ENCODE measurements around the gene PLPPR3.

DNA sequence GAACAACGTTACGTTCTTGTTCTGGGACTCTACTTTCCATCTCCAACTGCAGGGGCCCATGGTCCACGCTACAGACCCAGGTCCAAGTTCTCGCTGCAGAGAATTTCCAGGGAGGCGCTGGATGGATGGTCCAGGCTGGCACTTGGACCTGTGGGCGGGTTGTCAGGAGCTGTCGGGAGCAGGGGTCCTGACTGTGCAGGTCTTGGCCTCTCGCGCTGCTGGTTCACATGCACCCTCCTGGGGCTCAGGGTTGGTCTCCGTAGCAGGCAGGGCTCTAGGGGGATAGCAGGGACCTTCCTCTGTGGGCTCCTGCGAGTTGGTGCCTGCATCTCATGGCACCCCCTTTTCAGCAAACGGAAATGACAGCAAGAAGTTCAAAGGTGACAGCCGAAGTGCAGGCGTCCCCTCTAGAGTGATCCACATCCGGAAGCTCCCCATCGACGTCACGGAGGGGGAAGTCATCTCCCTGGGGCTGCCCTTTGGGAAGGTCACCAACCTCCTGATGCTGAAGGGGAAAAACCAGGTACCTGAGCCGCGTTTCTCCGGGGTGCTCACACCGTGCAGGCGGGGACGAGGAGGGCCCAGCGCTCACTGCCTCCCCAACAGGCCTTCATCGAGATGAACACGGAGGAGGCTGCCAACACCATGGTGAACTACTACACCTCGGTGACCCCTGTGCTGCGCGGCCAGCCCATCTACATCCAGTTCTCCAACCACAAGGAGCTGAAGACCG is 17.9 kb downstream of the PLPPR3 start:
- TF ChIP-seq, protein P1, sequence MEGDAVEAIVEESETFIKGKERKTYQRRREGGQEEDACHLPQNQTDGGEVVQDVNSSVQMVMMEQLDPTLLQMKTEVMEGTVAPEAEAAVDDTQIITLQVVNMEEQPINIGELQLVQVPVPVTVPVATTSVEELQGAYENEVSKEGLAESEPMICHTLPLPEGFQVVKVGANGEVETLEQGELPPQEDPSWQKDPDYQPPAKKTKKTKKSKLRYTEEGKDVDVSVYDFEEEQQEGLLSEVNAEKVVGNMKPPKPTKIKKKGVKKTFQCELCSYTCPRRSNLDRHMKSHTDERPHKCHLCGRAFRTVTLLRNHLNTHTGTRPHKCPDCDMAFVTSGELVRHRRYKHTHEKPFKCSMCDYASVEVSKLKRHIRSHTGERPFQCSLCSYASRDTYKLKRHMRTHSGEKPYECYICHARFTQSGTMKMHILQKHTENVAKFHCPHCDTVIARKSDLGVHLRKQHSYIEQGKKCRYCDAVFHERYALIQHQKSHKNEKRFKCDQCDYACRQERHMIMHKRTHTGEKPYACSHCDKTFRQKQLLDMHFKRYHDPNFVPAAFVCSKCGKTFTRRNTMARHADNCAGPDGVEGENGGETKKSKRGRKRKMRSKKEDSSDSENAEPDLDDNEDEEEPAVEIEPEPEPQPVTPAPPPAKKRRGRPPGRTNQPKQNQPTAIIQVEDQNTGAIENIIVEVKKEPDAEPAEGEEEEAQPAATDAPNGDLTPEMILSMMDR (IDR thresholded peaks at IDR 0.05) = no peak
- TF ChIP-seq, protein P2, sequence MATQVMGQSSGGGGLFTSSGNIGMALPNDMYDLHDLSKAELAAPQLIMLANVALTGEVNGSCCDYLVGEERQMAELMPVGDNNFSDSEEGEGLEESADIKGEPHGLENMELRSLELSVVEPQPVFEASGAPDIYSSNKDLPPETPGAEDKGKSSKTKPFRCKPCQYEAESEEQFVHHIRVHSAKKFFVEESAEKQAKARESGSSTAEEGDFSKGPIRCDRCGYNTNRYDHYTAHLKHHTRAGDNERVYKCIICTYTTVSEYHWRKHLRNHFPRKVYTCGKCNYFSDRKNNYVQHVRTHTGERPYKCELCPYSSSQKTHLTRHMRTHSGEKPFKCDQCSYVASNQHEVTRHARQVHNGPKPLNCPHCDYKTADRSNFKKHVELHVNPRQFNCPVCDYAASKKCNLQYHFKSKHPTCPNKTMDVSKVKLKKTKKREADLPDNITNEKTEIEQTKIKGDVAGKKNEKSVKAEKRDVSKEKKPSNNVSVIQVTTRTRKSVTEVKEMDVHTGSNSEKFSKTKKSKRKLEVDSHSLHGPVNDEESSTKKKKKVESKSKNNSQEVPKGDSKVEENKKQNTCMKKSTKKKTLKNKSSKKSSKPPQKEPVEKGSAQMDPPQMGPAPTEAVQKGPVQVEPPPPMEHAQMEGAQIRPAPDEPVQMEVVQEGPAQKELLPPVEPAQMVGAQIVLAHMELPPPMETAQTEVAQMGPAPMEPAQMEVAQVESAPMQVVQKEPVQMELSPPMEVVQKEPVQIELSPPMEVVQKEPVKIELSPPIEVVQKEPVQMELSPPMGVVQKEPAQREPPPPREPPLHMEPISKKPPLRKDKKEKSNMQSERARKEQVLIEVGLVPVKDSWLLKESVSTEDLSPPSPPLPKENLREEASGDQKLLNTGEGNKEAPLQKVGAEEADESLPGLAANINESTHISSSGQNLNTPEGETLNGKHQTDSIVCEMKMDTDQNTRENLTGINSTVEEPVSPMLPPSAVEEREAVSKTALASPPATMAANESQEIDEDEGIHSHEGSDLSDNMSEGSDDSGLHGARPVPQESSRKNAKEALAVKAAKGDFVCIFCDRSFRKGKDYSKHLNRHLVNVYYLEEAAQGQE (IDR thresholded peaks at IDR 0.05; ENCODE audit: low read depth, low read length) = no peak
- no peak for TF ChIP-seq RAD21 (IDR thresholded peaks at IDR 0.05; ENCODE audit: low read length)
- no peak for TF ChIP-seq NRF1 (IDR thresholded peaks at IDR 0.05; ENCODE audit: low read depth, low read length)
- no peak for TF ChIP-seq TAF1 (IDR thresholded peaks at IDR 0.05; ENCODE audit: borderline replicate concordance, low read depth, low read length)
- TF ChIP-seq ELF1 (IDR thresholded peaks at IDR 0.05) = no peak
